Keratinocyte (primary cell): ENCODE results near the gene PSMB11.

Experiments used
- CTCF ChIP-seq, 3 experiments: IDR thresholded peaks in 1 of 3; conservative IDR thresholded peaks in 1 of 3; optimal IDR thresholded peaks in 1 of 3; 2 replicates in 2 of 3; 3 replicates in 1 of 3; pipeline versions ENCODE3 to v1.5.1; 2011; ENCODE audit warnings: low read length in 3 of 3, mild to moderate bottlenecking in 3 of 3, moderate library complexity in 2 of 3, control low read depth in 1 of 3, inconsistent platforms in 1 of 3; ENCODE audit not compliant: insufficient read depth in 2 of 3; ENCODE audit errors: extremely low read depth in 1 of 3
- EZH2 ChIP-seq: IDR thresholded peaks from one replicate; pipeline ENCODE4 v1.6.1; 2012; ENCODE audit warnings: inconsistent platforms, mild to moderate bottlenecking, low read length, moderate library complexity

DNA sequence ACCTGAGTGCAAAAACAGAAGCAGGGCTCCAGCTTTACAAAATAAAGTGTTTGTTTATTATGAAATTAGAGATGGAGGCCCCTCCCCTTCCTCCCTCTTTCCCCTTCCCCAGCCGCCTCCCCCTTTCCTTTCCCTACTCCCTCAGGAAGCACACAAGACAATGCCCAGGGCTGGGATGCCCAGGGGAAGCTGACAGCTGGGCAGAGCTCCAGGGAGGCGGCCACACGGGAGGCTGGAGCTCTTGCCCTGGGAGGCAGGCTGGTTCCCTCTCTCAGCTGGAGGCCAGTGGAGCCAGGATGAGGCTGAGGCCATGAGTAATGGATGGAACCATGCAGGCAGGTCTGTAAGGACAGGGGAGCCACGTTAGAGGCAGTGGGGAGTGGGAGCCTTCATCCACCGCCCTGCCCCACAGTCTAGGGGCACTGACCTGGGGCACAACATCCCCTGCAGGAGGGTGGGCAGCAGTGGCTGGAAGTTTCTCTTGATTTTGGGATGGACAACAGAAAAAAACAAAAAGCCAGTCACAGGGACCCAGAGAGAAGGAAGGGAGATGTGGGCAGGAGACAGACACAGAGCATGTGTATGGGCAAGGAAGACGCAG is 5.1 kb downstream of the PSMB11 start:
- TF ChIP-seq CTCF (optimal IDR thresholded peaks at IDR 0.05 in 1 of 3, IDR thresholded peaks at IDR 0.05 in 1 of 3, conservative IDR thresholded peaks at IDR 0.05 in 1 of 3; ENCODE audit: extremely low read depth in 1 of 3, insufficient read depth in 2 of 3, low read length in 3 of 3) (no peak), EZH2 (no peak)
